Mammary epithelial cell (primary cell): Measurements from ENCODE around the gene AK4.

Experiments used
- CTCF ChIP-seq, 2 donors: IDR thresholded peaks in 1 of 2; conservative IDR thresholded peaks in 1 of 2; 2 replicates each; pipeline ENCODE4 v1.5.1; 2011 to 2012; ENCODE audit warnings: inconsistent platforms in 2 of 2, low read length in 2 of 2, mild to moderate bottlenecking in 2 of 2, control low read depth in 1 of 2, low read depth in 1 of 2; ENCODE audit not compliant: insufficient read depth in 1 of 2; ENCODE audit errors: extremely low read depth in 1 of 2
- EZH2 ChIP-seq: IDR thresholded peaks from 2 replicates; pipeline ENCODE4 v1.6.1; 2012; ENCODE audit warnings: low read length, inconsistent platforms, borderline replicate concordance

GRCh38 chr1:65254320-65255034 lies 106.5 kb downstream of the AK4 start:
- TF ChIP-seq EZH2 (no peak), CTCF (conservative IDR thresholded peaks at IDR 0.05 in 1 of 2, IDR thresholded peaks at IDR 0.05 in 1 of 2; ENCODE audit: extremely low read depth in 1 of 2, insufficient read depth in 1 of 2, low read depth in 1 of 2, low read length in 2 of 2) (no peak)
